Stimulated activated CD8-positive, alpha-beta memory T cell treated with anti-CD3 and anti-CD28 coated beads, Interleukin-4, amount 100 ng/mL, for 48 hours (primary cell): Measurements from ENCODE around the gene MYO18A.
A peak's percentile ranks its signal among the peaks of the same experiment; 100 is the strongest.
"Not testable (repeated sequence)": the region's sequence is repeated elsewhere in the genome, so short reads cannot be mapped to it uniquely, and the experiment has no call there.

Experiments
- DNase-seq: peaks from one replicate; pipeline ENCODE4 v3.0.0-alpha.2; 2020

Gene MYO18A, protein sequence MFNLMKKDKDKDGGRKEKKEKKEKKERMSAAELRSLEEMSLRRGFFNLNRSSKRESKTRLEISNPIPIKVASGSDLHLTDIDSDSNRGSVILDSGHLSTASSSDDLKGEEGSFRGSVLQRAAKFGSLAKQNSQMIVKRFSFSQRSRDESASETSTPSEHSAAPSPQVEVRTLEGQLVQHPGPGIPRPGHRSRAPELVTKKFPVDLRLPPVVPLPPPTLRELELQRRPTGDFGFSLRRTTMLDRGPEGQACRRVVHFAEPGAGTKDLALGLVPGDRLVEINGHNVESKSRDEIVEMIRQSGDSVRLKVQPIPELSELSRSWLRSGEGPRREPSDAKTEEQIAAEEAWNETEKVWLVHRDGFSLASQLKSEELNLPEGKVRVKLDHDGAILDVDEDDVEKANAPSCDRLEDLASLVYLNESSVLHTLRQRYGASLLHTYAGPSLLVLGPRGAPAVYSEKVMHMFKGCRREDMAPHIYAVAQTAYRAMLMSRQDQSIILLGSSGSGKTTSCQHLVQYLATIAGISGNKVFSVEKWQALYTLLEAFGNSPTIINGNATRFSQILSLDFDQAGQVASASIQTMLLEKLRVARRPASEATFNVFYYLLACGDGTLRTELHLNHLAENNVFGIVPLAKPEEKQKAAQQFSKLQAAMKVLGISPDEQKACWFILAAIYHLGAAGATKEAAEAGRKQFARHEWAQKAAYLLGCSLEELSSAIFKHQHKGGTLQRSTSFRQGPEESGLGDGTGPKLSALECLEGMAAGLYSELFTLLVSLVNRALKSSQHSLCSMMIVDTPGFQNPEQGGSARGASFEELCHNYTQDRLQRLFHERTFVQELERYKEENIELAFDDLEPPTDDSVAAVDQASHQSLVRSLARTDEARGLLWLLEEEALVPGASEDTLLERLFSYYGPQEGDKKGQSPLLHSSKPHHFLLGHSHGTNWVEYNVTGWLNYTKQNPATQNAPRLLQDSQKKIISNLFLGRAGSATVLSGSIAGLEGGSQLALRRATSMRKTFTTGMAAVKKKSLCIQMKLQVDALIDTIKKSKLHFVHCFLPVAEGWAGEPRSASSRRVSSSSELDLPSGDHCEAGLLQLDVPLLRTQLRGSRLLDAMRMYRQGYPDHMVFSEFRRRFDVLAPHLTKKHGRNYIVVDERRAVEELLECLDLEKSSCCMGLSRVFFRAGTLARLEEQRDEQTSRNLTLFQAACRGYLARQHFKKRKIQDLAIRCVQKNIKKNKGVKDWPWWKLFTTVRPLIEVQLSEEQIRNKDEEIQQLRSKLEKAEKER (N-terminal part only)

DNA sequence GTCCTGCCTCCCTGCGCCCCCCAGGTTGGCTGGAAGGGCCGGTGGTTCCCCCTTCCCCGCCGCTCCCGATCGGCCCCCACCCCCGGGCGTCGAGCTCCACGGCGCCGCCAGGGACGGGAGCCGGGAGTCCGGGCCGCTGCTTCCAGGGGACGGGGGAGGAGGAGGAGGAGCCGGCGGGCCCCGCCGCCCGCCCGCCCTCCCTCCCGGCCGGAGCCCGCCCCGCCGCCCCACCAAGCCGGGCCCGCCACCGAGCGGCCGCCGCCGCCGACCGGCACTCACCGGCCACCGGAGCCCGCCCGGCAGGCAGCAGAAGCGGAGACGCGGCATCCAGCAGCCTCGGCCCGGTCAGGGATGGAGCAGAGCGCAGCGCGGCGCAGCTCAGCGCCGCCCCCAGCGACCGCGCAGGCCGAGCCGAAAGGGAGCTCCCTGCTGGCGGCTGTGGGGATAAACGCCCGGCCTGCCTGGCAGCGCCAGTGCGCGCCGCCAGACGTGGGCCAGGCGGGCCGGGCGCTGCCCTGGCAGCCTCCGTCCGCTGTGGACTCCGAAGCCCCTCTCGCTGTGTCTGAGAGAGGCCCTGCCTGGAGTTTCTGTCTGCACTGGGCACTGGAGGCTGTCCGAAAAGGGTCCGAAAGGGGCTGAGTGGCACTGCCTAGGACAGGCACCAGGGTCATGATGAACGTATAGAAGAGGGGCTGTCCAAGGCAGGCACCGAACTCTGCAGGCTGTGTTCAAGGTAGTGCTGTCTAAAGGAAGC is at the start of gene MYO18A:
MYO18A (minus strand) TSS at position 365 of the 754 bp plus-strand sequence. CDS start 13,458 bp downstream, outside the sequence.
- DNase-seq = peak; percentile 85

DNA sequence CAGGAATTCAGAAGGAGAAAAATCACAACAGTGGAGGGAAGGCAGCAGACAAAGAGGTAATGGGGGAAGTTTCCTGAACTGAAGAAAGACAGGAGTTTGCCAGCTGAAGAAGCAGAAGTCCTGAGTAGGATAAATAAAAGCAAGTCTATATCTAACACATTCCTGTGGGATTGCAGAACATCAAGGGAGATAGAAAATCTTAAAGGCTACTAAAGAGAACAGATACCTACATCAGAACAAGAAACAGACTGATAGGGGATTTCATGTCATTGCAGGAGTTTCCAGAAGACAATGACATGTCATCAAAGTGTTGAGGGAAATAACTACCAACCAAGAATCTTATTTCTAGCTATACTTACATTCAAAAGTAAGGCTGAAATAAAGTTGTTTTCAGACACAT is 45.2 kb upstream of the MYO18A start:
- no peak for DNase-seq

GRCh38 chr17:29221338-29221737 is 41.1 kb upstream of the MYO18A start:
- not testable (repeated sequence) for DNase-seq

GRCh38 chr17:29219378-29220047 is 39.3 kb upstream of the MYO18A start:
- DNase-seq = peak; percentile 85

DNA sequence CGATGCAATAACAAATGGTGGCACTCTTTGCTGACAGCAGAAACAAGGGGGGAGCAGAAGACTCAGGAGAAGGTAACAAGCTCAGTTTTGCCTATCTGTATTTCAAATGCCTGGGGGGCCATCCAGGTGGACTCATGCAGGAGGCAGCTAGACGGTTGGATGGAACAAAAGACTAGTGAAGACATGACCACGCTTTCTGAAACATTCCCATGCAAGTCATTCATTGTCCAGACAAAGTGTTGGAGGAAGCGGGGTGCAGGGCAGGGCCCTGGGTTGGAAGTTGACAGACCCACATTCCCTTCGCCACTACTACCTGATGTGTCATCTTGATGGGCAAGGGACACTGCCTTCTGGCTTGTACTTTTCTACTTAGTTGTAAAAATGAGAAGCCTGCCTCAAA is 36.7 kb upstream of the MYO18A start:
- DNase-seq = no peak

DNA sequence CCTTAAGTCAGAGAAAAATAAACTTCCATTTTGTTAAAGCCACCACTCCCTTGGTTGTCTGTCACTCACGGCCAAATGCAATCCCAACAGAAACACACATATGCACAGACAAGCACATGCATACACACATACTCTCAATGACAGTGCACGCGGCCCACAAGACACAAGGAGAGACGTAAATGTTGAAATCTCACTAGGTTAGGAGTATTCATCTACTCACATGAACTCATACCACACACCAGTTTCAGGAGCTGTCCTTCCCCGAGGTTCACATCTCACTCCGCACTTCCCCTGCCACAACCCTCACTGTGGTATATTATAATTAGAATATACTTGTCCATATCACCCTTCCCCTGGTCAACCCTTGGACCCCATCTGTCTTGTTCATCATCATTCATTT is 36.0 kb upstream of the MYO18A start:
- no peak for DNase-seq

GRCh38 chr17:29215717-29216116 is 35.5 kb upstream of the MYO18A start:
- no peak for DNase-seq

DNA sequence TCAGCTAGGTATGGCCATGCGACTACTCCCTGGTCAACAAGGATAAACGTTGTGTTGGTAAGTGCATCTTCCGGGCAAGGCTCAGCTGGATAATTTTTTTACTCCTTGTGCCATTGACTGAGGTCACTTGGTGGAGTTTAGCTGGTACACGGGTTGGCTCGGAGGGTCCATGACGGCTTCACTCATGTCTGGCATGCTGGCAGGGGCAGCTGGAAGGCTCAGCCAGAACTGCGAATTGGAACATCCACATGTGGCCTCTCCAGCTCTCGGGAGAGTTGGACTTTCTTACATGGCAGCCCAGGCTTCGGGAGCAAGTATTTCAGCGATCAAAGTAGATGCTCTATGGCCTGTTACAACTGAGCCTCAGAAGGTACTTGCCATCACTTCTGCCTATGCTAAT is 35.0 kb upstream of the MYO18A start:
- no peak for DNase-seq

GRCh38 chr17:29214215-29215146 is 34.3 kb upstream of the MYO18A start:
- no peak for DNase-seq

DNA sequence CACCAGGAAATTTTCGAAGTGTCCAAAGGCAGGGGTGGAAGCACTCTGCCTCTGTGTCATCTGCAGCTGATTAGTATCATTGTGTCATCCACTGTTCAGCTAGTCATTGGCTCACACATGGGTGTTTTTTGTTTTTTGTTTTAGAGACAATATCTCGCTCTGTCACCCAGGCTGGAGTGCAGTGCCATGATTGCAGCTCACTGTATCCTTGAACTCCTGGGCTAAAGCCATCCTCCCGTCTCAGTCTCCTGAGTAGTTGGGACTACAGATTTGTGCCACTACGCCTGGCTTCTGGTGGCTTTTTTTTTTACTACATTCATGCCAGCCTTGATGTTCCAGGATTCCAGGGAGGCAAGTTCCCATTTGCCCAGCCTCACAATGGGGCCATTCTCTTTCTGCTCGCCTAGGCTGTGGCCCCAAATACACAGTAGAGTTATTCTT is 32.5 kb upstream of the MYO18A start:
- DNase-seq = no peak

DNA sequence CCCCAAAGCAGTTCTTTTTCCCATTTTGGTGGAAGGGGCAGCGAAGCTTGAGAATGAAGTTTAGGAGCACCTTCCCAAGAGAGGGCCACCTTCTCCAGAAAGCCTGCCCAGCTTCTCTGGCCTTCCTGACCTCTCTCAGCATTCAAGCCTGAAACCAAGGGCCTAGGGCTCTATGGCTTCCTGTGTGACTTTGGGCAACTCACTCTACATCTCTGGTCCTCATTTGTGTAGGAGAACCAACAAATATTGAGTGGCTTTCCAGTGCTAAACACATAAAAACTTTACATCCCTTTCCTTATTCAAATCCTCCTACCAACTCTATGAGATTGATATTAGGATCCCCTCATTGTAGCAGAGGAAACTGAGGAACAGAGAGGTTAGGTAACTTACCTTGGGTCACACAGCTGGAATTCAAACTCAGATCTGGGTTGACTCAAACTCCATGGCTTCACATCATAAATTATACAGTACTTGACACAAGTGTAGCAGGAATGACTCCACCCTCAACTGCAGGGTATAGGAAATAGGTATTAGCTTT is 32.0 kb upstream of the MYO18A start:
- no peak for DNase-seq

- DNase-seq = no peak
Measured at GRCh38 chr17:29210879-29211278, 30.7 kb upstream of the MYO18A start.

- no peak for DNase-seq
Measured at GRCh38 chr17:29209073-29209472, 28.9 kb upstream of the MYO18A start.

DNA sequence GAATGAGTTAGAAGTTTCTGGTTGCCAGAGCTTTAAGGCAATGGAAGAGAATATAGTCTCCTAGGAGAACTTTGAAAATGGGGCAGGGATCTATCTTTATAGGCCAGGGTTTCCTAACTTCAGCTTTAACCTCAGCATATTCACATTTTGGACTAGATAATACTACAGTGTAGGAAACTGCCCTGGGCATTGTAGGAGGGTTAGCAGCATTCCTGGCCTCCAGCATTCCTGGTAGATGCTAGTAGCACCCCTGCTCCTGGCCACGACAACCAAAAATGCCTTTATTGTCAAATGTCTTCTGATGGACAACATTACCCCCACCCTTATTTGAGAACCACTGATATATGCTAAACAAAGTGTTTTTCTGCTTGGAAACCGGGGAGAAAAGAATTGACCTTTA is 27.8 kb upstream of the MYO18A start:
- DNase-seq = no peak

DNA sequence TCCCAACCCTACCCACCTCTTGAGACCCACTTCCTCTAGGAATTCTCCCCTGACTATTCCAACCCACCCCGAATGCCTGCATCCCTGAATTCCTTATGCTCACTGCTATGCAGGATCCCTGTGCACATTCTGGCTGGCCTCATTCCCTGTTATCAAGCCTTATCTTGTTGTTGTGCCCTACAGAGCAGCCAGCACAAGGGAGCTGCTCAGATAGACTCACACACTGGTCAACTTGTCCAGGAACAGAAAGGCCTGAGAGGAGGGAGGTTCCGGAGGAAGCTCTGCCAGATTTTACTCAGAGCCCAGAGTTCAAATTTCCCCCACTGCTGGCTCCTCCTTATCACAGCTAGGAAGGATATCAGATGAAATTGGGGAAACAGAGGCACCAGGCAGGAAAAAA is 24.8 kb upstream of the MYO18A start:
- peak; percentile 8 for DNase-seq

DNA sequence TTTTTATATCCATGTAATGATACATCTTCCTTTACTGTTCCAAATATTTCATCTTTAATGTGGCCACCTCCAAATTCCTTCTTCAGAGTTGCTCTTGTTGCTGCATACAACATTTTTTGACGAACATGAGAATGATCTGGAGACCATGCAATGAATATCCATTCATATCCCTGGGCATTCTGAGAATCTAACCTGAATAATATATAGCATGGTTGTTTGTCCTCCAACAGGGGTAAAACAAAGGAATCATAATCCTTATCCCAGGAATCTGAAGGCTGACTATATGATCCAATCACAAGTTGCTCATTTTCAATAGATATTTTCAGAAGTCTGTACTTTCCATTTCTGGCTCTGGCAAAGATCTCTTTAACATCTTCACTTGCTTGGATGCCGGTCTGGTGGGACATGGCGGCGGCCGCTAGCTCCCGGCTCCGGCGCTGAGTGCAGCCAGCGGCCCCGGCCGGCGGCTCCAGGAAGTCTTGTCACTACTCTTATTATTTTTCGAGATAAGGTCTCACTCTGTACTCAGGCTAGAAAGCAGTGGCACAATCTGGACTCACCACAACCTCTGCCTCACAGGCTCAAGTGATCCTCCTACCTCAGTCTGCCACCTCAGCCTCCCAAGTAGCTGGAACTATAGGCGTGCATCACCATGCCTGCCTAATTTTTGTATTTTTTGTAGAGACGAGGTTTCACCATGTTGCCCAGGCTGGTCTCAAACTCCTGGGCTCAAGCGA is 24.0 kb upstream of the MYO18A start:
- DNase-seq = peak; percentile 7

GRCh38 chr17:29197516-29198272 is 17.5 kb upstream of the MYO18A start:
- DNase-seq = peak; percentile 14

DNA sequence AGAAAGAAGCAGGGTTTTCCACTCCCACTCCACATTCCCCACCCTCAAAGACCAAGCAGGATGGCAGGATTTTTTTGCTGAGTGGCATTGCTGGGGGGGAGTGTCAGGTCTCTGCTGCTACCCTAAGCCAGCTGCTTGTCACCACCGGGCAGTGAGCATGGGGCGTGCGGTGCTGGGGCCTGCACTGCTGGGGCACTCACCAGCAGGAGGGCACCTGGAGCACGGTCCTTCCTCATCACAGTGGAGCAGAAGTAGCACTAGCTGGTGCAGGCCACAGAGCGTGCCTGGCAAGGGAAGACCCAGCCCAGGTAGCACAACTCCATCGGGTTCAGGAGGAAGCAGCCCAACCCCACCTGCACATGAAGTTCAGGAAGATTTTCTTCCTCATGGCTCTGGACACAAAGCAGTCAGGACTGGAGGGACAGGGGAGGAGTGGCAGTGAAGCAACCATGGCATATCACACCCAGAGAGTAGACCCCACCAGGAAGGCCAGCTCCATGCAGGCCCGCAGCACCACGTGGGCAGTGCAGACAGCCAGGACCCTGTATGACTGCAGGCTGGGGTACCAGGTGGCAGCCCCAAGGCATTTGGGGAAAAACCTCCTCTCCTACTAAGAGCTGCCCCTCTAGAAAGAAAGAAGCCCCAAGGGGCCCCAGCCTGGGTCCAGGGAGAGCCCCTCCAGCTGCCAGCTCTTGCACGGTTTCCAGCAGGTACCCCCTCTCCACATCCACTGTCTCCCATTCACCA is 16.7 kb upstream of the MYO18A start:
- DNase-seq = peak; percentile 18
